Measurements from ENCODE around the gene PKD1L1. TPM values are rescaled to one million over a fixed set of nuclear protein-coding genes. Genes with fewer than 3 reads are reported as not detected.
"Not testable (repeated sequence)": the region's sequence is repeated elsewhere in the genome, so short reads cannot be mapped to it uniquely, and the experiment has no call there.

The PKD1L1 gene
- total and polyA plus RNA-seq, 4 experiments from 2014 or later: 0.55 to 0.73 TPM; not detected in 2

DNA sequence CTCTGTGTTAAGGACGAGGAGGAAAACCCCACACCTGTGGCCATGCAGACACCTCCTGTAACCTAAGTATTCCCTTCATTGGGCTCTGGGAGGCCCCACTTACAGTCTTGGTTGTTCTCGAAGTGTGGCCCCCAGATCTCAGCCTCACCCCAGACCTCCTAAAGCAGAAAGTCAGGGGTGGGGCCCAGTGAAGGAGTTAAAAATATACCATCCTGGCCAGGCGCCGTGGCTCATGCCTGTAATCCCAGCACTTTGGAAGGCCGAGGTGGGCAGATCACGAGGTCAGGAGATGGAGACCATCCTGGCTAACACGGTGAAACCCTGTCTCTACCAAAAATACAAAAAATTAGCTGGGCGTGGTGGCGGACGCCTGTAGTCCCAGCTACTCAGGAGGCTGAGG lies 5.6 kb downstream of the PKD1L1 start:
- H3K36me3 ChIP-seq (ENCODE audit: insufficient read depth, low read length); H3K27ac ChIP-seq (ENCODE audit: low read depth, low read length); H3K4me1 Mint-ChIP-seq; H3K4me3 ChIP-seq (ENCODE audit: low read length in 2 of 2); H3K4me3 Mint-ChIP-seq; H3K27me3 Mint-ChIP-seq; H3K9me3 Mint-ChIP-seq; H3K36me3 Mint-ChIP-seq; H3K4me1 ChIP-seq (ENCODE audit: insufficient read depth, low read length); intact Hi-C loops (cut with micrococcal nuclease); H3K27me3 ChIP-seq (ENCODE audit: insufficient read depth, low read length); H3K27ac Mint-ChIP-seq; H3K9me3 ChIP-seq (ENCODE audit: control insufficient read depth in 1 of 2, low read length in 2 of 2); POLR2A ChIA-PET (ENCODE audit: partially characterized antibody); DNase-seq: not testable (repeated sequence)
- CTCF ChIA-PET (ENCODE audit: partially characterized antibody): interaction anchor here (1.0 to 4.9 kb wide), 3 partner anchors 164 to 212 kb away, joined by 3 to 94 read pairs (median 4); no protein-coding TSS in a partner anchor

DNA sequence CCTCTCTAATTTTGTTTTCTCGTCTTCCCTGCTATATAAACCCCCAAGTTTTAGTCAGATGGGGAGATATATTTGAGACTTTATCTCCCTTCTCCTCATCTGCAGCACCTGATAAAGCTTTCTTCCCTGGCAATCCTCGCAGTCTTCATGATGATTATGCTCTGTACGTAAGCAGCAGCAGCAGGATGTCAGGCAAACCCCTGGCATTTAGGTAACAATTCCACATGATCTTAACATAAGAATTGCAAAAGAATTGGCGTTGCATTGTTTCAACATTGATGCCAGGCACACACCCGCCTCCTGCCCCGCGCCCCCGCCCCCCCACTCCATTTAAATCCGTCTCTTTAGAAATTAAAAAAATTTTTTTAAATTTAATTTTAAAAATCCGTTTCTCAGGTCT lies 6.1 kb downstream of the PKD1L1 start:
- Histone ChIP-seq H3K36me3 (ENCODE audit: insufficient read depth, low read length) (no peaks in the 10 kb centered on the region), H3K4me3 (ENCODE audit: low read length in 2 of 2) (no peak overlapping the region), H3K4me1 (ENCODE audit: insufficient read depth, low read length) (no peaks in the 10 kb centered on the region), H3K9me3 (ENCODE audit: control insufficient read depth in 1 of 2, low read length in 2 of 2) (no peaks in the 10 kb centered on the region), H3K27ac (ENCODE audit: low read depth, low read length) (no peak overlapping the region), H3K27me3 (ENCODE audit: insufficient read depth, low read length) (no peaks in the 10 kb centered on the region)
- Mint-ChIP-seq H3K27ac (peak overlapping the region in 1 of 7 donors; percentile 19), H3K36me3 (no peaks in the 10 kb centered on the region), H3K4me3 (no peak overlapping the region), H3K4me1 (peaks cover 0 to 3% (median 0%) of the 10 kb centered on the region in 4 donors), H3K9me3 (no peaks in the 10 kb centered on the region), H3K27me3 (no peaks in the 10 kb centered on the region)
- CTCF ChIA-PET (ENCODE audit: partially characterized antibody): interaction anchor here (1.4 kb wide), 1 partner anchor 168 kb away, joined by 4 read pairs; no protein-coding TSS in a partner anchor
- intact Hi-C loops (cut with micrococcal nuclease): no loop called here
- POLR2A ChIA-PET (ENCODE audit: partially characterized antibody): no interaction called here
- DNase-seq: no peak

DNA sequence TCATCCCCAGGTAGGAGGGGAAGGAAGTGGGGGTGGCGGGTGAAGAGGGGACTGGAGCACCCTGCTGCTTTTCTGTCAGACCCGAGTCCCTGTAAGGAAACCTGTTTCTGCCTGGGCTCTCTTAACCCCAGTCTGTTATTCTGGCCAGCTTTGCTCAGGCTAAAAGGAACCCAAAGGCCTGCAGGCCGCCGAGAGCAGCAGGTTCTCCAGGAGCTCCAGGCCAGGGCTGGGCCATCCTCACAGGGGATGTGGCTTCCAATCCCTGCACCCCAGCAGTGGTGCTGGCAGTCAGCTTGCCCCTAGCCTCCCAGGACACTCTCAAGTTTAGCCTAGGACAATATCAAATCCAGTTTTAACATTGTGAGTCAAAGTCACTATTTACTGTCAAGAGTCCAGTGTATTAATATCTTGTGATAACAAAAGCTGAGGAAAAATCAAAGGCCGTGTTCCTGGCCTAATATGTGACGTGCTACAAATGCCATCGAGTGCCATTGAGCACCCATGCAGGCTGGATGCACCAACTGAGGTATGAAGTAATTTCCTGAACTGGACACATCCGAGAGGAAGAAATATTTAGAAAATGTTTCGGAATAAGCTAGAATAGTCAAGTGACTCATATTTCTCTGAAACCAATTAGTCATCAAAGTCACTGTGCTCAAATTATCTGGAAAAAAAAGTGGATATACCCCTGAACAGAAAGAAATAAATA lies 7.0 kb downstream of the PKD1L1 start:
- ChIA-PET POLR2A (ENCODE audit: partially characterized antibody) (no interaction called here), CTCF (ENCODE audit: partially characterized antibody) (interaction anchor here (1.4 kb wide), 1 partner anchor 169 kb away, joined by 4 read pairs; no protein-coding TSS in a partner anchor)
- H3K9me3 Mint-ChIP-seq: no peaks in the 10 kb centered on the region
- no peak overlapping the region for H3K27ac Mint-ChIP-seq
- no peaks in the 10 kb centered on the region for H3K27me3 ChIP-seq (ENCODE audit: insufficient read depth, low read length)
- H3K36me3 Mint-ChIP-seq: no peaks in the 10 kb centered on the region
- H3K4me1 Mint-ChIP-seq: peaks cover 0 to 3% (median 0%) of the 10 kb centered on the region in 4 donors
- H3K36me3 ChIP-seq (ENCODE audit: insufficient read depth, low read length): no peaks in the 10 kb centered on the region
- intact Hi-C loops (cut with micrococcal nuclease): no loop called here
- no peaks in the 10 kb centered on the region for H3K9me3 ChIP-seq (ENCODE audit: control insufficient read depth in 1 of 2, low read length in 2 of 2)
- H3K27ac ChIP-seq (ENCODE audit: low read depth, low read length): no peak overlapping the region
- no peak overlapping the region for H3K4me3 ChIP-seq (ENCODE audit: low read length in 2 of 2)
- DNase-seq: no peak
- no peaks in the 10 kb centered on the region for H3K27me3 Mint-ChIP-seq
- H3K4me1 ChIP-seq (ENCODE audit: insufficient read depth, low read length): no peaks in the 10 kb centered on the region
- H3K4me3 Mint-ChIP-seq: no peak overlapping the region

DNA sequence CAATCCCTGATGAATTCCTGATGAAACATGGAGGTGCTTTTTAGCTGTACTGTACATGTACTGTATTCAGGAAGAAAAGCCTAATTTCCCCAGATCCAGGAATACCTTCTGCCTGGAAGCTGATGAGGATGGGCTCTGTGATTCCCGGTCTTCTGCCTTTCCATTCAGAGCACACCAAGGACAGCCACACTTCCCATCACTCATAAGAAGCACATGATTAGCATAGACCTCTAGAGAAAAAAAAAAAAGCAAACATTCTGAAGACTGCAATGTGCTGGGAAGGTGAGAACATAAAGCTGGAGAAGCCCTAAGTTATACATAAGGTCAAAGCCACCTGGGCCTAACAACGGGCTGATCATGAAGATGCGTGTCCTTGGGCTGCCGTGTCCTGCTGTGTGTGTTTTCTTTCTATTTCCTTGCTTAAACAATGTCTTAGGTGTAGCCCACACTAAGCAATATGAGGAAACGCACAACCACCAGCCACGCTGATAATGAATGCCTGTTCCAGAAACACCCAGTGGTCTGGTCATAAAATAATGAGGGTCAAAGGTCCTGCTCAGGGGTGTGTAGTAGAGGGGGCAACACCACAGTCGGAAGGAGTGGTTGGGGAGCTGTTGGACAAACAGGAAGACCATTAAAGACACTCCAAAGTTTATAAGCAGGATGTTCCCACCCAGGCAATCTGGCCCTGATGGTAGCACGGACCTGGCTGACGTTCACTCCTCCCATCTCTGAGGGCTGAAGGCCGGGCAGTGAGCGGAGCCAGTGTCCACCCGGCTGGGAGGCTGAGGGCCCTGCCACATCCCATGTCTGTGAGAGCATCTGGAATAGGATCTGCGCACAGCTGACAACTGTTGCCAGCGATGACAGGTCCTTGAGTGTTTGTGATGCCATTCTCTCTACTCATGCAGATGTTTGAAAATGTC lies 7.9 kb downstream of the PKD1L1 start:
- H3K4me1 Mint-ChIP-seq: peaks cover 0 to 3% (median 0%) of the 10 kb centered on the region in 4 donors
- H3K27me3 Mint-ChIP-seq: no peaks in the 10 kb centered on the region
- no peaks in the 10 kb centered on the region for H3K36me3 Mint-ChIP-seq
- H3K27ac ChIP-seq (ENCODE audit: low read depth, low read length): no peak overlapping the region
- H3K9me3 Mint-ChIP-seq: no peaks in the 10 kb centered on the region
- no peaks in the 10 kb centered on the region for H3K9me3 ChIP-seq (ENCODE audit: control insufficient read depth in 1 of 2, low read length in 2 of 2)
- CTCF ChIA-PET (ENCODE audit: partially characterized antibody): interaction anchor here (1.0 to 1.4 kb wide), 5 partner anchors 8 to 170 kb away, joined by 3 to 5 read pairs (median 4); partner anchors contain the start of gene PKD1L1
- H3K4me3 ChIP-seq (ENCODE audit: low read length in 2 of 2): no peak overlapping the region
- POLR2A ChIA-PET (ENCODE audit: partially characterized antibody): no interaction called here
- intact Hi-C loops (cut with micrococcal nuclease): no loop called here
- H3K36me3 ChIP-seq (ENCODE audit: insufficient read depth, low read length): no peaks in the 10 kb centered on the region
- no peak for DNase-seq
- no peak overlapping the region for H3K4me3 Mint-ChIP-seq
- H3K4me1 ChIP-seq (ENCODE audit: insufficient read depth, low read length): no peaks in the 10 kb centered on the region
- H3K27me3 ChIP-seq (ENCODE audit: insufficient read depth, low read length): no peaks in the 10 kb centered on the region
- peak overlapping the region in 1 of 7 donors; percentile 25 for H3K27ac Mint-ChIP-seq

DNA sequence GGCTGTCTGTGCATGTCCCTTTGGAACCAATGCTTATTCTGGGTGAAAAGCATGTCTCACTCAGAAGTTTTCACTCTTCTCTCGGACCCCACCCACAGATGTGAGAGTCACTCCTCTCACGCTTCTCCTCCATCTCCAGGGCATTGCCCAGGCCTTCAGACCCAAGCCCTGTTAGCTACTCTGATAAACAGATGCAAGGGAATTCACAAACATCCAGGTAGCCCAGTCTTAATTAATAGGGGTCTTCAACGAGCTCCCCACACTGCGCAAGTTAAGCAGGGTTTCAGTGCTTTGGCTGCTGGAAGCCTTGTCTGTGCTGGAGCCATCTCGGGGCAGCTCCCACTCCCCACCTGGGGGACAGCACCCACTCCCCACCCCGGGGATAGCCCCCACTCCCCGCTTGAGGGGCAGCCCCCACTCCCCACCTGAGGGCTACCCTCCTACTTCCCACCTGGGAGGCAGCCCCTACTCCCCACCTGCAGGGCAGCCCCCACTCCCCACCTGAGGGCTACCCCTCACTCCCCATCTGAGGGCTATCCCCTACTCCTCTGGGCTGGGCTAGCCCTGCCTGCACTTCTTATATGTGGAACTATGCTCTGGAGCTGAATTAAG lies 8.7 kb downstream of the PKD1L1 start:
- ChIA-PET CTCF (ENCODE audit: partially characterized antibody) (interaction anchor here (1.0 to 1.4 kb wide), 4 partner anchors 9 to 171 kb away, joined by 3 to 5 read pairs (median 4); partner anchors contain the start of gene PKD1L1), POLR2A (ENCODE audit: partially characterized antibody) (no interaction called here)
- no peaks in the 10 kb centered on the region for H3K9me3 Mint-ChIP-seq
- Histone ChIP-seq H3K4me3 (ENCODE audit: low read length in 2 of 2) (no peak overlapping the region), H3K27ac (ENCODE audit: low read depth, low read length) (no peak overlapping the region), H3K9me3 (ENCODE audit: control insufficient read depth in 1 of 2, low read length in 2 of 2) (no peaks in the 10 kb centered on the region), H3K27me3 (ENCODE audit: insufficient read depth, low read length) (no peaks in the 10 kb centered on the region), H3K4me1 (ENCODE audit: insufficient read depth, low read length) (no peaks in the 10 kb centered on the region), H3K36me3 (ENCODE audit: insufficient read depth, low read length) (no peaks in the 10 kb centered on the region)
- intact Hi-C loops (cut with micrococcal nuclease): no loop called here
- H3K36me3 Mint-ChIP-seq: no peaks in the 10 kb centered on the region
- no peaks in the 10 kb centered on the region for H3K4me1 Mint-ChIP-seq
- H3K27ac Mint-ChIP-seq: peak overlapping the region in 1 of 7 donors; percentile 25
- no peak overlapping the region for H3K4me3 Mint-ChIP-seq
- no peaks in the 10 kb centered on the region for H3K27me3 Mint-ChIP-seq
- DNase-seq: no peak

DNA sequence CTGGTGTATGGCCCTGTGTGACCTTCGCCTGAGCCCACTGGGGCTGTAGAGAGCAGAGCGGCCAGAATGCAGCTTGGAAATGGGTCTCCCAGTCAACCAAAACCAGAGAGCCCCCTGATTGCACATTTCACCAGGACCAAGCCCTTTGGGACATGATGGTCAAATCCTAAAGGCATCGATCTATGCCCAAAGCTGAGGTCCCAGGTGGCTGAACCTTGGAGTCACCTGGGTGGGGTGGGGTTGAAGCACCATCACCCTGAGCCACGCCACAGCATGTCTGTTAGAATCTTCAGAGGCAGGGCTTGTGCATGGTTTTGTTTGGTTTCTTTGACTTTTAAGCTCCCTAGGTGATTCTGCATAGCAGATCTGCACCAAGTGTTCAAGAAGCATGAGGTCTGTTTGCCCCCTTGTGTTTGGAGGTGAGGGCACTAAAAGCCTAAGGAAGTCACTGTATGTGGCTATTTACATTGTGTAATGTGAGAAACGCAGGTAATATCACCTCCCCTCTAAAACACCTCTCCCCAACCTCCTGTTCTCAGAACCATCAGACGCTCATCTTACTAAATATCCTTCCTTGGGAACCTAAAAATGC lies 9.6 kb downstream of the PKD1L1 start:
- Histone ChIP-seq H3K9me3 (ENCODE audit: control insufficient read depth in 1 of 2, low read length in 2 of 2) (no peaks in the 10 kb centered on the region), H3K27me3 (ENCODE audit: insufficient read depth, low read length) (no peaks in the 10 kb centered on the region), H3K4me3 (ENCODE audit: low read length in 2 of 2) (no peak overlapping the region), H3K36me3 (ENCODE audit: insufficient read depth, low read length) (no peaks in the 10 kb centered on the region), H3K4me1 (ENCODE audit: insufficient read depth, low read length) (no peaks in the 10 kb centered on the region), H3K27ac (ENCODE audit: low read depth, low read length) (no peak overlapping the region)
- Mint-ChIP-seq H3K36me3 (no peaks in the 10 kb centered on the region), H3K4me3 (no peak overlapping the region), H3K27ac (peak overlapping the region in 1 of 7 donors; percentile 21), H3K9me3 (no peaks in the 10 kb centered on the region), H3K4me1 (no peaks in the 10 kb centered on the region), H3K27me3 (no peaks in the 10 kb centered on the region)
- intact Hi-C loops (cut with micrococcal nuclease): no loop called here
- ChIA-PET CTCF (ENCODE audit: partially characterized antibody) (interaction anchor here (1.4 kb wide), 1 partner anchor 172 kb away, joined by 4 read pairs; no protein-coding TSS in a partner anchor), POLR2A (ENCODE audit: partially characterized antibody) (no interaction called here)
- DNase-seq: no peak

All from CD4-positive, alpha-beta memory T cell (primary cell).